ENCODE measurements around the gene CCDC32. TPM values are rescaled to one million over a fixed set of nuclear protein-coding genes. Genes with fewer than 3 reads are reported as not detected.

The CCDC32 gene, protein sequence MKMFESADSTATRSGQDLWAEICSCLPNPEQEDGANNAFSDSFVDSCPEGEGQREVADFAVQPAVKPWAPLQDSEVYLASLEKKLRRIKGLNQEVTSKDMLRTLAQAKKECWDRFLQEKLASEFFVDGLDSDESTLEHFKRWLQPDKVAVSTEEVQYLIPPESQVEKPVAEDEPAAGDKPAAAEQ
- 18.5 TPM for polyA plus RNA-seq (2013, experiment 1 of 2)
- 23.1 TPM for polyA plus RNA-seq (2013, experiment 2 of 2)

GRCh38 chr15:40564591-40565332 is at the start of gene CCDC32:
TSS of gene CCDC32 (minus strand) at chr15:40565042. CDS start at chr15:40563015, 2,027 bp downstream.
- H3K27ac ChIP-seq (ENCODE audit: low read depth, low read length, severe bottlenecking) = peak within 1 kb of the TSS; percentile 94

GRCh38 chr15:40613080-40613479 is 48.2 kb upstream of the CCDC32 start:
- WGBS, 2 experiments (ENCODE audit: insufficient coverage in 2 of 2) = no CpG with 5 or more reads among the region's 5 CpGs
- no peaks in the 10 kb centered on the region for H3K9me3 ChIP-seq (ENCODE audit: control insufficient read depth, low read length)
- no peaks in the 10 kb centered on the region for H3K4me1 ChIP-seq (ENCODE audit: control insufficient read depth, insufficient read depth, low read length, poor library complexity, severe bottlenecking)
- peaks cover 49% of the 10 kb centered on the region for H3K36me3 ChIP-seq (ENCODE audit: control insufficient read depth, insufficient read depth, low read length)
- no peak overlapping the region for H3K4me3 ChIP-seq (ENCODE audit: extremely low read depth, insufficient read depth, low read length, poor library complexity, severe bottlenecking)
- no peak overlapping the region for H3K27ac ChIP-seq (ENCODE audit: low read depth, low read length, severe bottlenecking)

More at GRCh38 chr15:40564591-40565332, at the start of gene CCDC32:
- Histone ChIP-seq H3K36me3 (ENCODE audit: control insufficient read depth, insufficient read depth, low read length) (peaks cover 25% of the 10 kb centered on the region), H3K4me3 (ENCODE audit: extremely low read depth, insufficient read depth, low read length, poor library complexity, severe bottlenecking) (peak within 1 kb of the TSS; percentile 85), H3K9me3 (ENCODE audit: control insufficient read depth, low read length) (no peaks in the 10 kb centered on the region), H3K4me1 (ENCODE audit: control insufficient read depth, insufficient read depth, low read length, poor library complexity, severe bottlenecking) (no peaks in the 10 kb centered on the region)
- WGBS, 2 experiments (ENCODE audit: insufficient coverage in 2 of 2) = 1 to 2% methylated on average over 28 to 39 of the region's 40 CpGs

DNA sequence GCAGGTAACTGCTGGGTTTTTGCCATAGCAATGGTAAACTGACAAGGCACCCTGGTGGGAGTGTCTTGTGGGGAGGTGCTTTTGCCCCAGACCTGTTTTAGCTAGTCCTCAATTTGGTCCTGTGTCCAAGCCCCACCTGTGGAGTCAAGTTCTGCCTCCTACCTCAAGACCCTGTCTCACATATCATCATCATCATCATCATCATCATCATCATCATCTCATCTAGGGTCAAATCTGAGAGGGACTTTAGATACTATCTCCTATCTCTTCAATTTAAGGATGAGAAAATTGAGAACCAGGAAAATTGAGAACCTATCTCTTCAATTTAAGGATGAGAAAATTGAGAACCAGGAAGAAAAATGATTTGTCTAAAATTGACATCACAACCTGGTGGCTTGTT is 39.1 kb upstream of the CCDC32 start:
- H3K27ac ChIP-seq (ENCODE audit: low read depth, low read length, severe bottlenecking) = no peak overlapping the region
- no peak overlapping the region for H3K4me3 ChIP-seq (ENCODE audit: extremely low read depth, insufficient read depth, low read length, poor library complexity, severe bottlenecking)
- no peaks in the 10 kb centered on the region for H3K4me1 ChIP-seq (ENCODE audit: control insufficient read depth, insufficient read depth, low read length, poor library complexity, severe bottlenecking)
- no peaks in the 10 kb centered on the region for H3K9me3 ChIP-seq (ENCODE audit: control insufficient read depth, low read length)
- peaks cover 50% of the 10 kb centered on the region for H3K36me3 ChIP-seq (ENCODE audit: control insufficient read depth, insufficient read depth, low read length)

DNA sequence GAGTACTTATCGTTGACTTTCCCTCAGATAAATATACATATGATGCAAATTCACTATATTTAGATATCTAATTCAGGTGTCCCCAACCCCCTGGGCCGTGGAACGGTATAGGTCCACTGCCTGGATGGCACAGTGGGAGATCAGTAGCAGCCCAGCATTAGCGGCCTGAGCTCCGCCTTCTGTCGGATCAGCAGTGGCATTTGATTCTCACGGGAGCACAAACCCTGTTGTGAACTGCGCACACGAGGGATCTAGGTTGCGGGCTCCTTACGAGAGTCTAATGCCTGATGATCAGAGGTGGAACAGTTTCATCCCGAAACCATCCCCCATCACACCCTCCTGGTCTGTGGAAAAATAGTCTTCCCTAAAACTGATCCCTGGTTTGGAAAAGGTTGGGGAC is 36.1 kb upstream of the CCDC32 start:
- no peak overlapping the region for H3K27ac ChIP-seq (ENCODE audit: low read depth, low read length, severe bottlenecking)
- peaks cover 25% of the 10 kb centered on the region for H3K36me3 ChIP-seq (ENCODE audit: control insufficient read depth, insufficient read depth, low read length)
- 95 to 100% methylated on average over 8 to 9 of the region's 12 CpGs for WGBS, 2 experiments (ENCODE audit: insufficient coverage in 2 of 2)
- no peak overlapping the region for H3K4me3 ChIP-seq (ENCODE audit: extremely low read depth, insufficient read depth, low read length, poor library complexity, severe bottlenecking)
- H3K9me3 ChIP-seq (ENCODE audit: control insufficient read depth, low read length) = no peaks in the 10 kb centered on the region
- H3K4me1 ChIP-seq (ENCODE audit: control insufficient read depth, insufficient read depth, low read length, poor library complexity, severe bottlenecking) = no peaks in the 10 kb centered on the region

- Histone ChIP-seq H3K4me1 (ENCODE audit: control insufficient read depth, insufficient read depth, low read length, poor library complexity, severe bottlenecking) (no peaks in the 10 kb centered on the region), H3K4me3 (ENCODE audit: extremely low read depth, insufficient read depth, low read length, poor library complexity, severe bottlenecking) (no peak overlapping the region), H3K9me3 (ENCODE audit: control insufficient read depth, low read length) (no peaks in the 10 kb centered on the region), H3K36me3 (ENCODE audit: control insufficient read depth, insufficient read depth, low read length) (peaks cover 13% of the 10 kb centered on the region), H3K27ac (ENCODE audit: low read depth, low read length, severe bottlenecking) (no peak overlapping the region)
- 57 to 89% methylated on average over 2 to 3 of the region's 4 CpGs for WGBS, 2 experiments (ENCODE audit: insufficient coverage in 2 of 2)
Observed at GRCh38 chr15:40598672-40599071, 33.8 kb upstream of the CCDC32 start.

DNA sequence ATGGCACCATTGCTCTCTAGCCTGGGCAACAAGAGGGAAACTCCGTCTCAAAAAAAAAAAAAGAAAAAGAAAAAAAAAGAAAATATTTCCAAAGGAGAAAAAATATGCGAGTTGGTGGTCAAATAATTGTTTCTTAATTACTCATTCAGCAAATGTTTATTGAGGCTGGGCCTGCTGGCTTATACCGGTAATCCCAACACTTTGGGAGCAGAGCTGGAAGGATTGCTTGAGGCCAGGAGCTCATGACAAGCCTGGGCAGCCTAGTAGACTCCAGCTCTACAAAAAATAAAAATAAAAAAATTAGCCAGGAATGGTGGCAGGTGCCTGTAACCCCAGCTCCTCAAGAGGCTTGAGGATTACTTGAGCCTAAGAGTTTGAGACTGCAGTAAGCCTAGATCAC is 33.3 kb upstream of the CCDC32 start:
- no peaks in the 10 kb centered on the region for H3K4me1 ChIP-seq (ENCODE audit: control insufficient read depth, insufficient read depth, low read length, poor library complexity, severe bottlenecking)
- no peaks in the 10 kb centered on the region for H3K9me3 ChIP-seq (ENCODE audit: control insufficient read depth, low read length)
- WGBS, 2 experiments (ENCODE audit: insufficient coverage in 2 of 2) = 100% methylated on average over 1 of the region's 3 CpGs; no CpG with 5 or more reads in 1 of the 2 experiments
- H3K27ac ChIP-seq (ENCODE audit: low read depth, low read length, severe bottlenecking) = no peak overlapping the region
- H3K36me3 ChIP-seq (ENCODE audit: control insufficient read depth, insufficient read depth, low read length) = peaks cover 13% of the 10 kb centered on the region
- H3K4me3 ChIP-seq (ENCODE audit: extremely low read depth, insufficient read depth, low read length, poor library complexity, severe bottlenecking) = no peak overlapping the region

GRCh38 chr15:40597024-40597423 is 32.2 kb upstream of the CCDC32 start:
- WGBS, 2 experiments (ENCODE audit: insufficient coverage in 2 of 2) = 94 to 100% methylated on average over 1 to 2 of the region's 2 CpGs
- no peak overlapping the region for H3K27ac ChIP-seq (ENCODE audit: low read depth, low read length, severe bottlenecking)
- H3K9me3 ChIP-seq (ENCODE audit: control insufficient read depth, low read length) = no peaks in the 10 kb centered on the region
- H3K36me3 ChIP-seq (ENCODE audit: control insufficient read depth, insufficient read depth, low read length) = peaks cover 13% of the 10 kb centered on the region
- no peak overlapping the region for H3K4me3 ChIP-seq (ENCODE audit: extremely low read depth, insufficient read depth, low read length, poor library complexity, severe bottlenecking)
- H3K4me1 ChIP-seq (ENCODE audit: control insufficient read depth, insufficient read depth, low read length, poor library complexity, severe bottlenecking) = no peaks in the 10 kb centered on the region

GRCh38 chr15:40595773-40596172 is 30.9 kb upstream of the CCDC32 start:
- peak overlapping the region; percentile 81 for H3K4me3 ChIP-seq (ENCODE audit: extremely low read depth, insufficient read depth, low read length, poor library complexity, severe bottlenecking)
- H3K9me3 ChIP-seq (ENCODE audit: control insufficient read depth, low read length) = no peaks in the 10 kb centered on the region
- H3K27ac ChIP-seq (ENCODE audit: low read depth, low read length, severe bottlenecking) = no peak overlapping the region
- H3K4me1 ChIP-seq (ENCODE audit: control insufficient read depth, insufficient read depth, low read length, poor library complexity, severe bottlenecking) = peaks cover 5% of the 10 kb centered on the region
- WGBS, 2 experiments (ENCODE audit: insufficient coverage in 2 of 2) = no CpG with 5 or more reads among the region's 5 CpGs
- peaks cover 7% of the 10 kb centered on the region for H3K36me3 ChIP-seq (ENCODE audit: control insufficient read depth, insufficient read depth, low read length)

DNA sequence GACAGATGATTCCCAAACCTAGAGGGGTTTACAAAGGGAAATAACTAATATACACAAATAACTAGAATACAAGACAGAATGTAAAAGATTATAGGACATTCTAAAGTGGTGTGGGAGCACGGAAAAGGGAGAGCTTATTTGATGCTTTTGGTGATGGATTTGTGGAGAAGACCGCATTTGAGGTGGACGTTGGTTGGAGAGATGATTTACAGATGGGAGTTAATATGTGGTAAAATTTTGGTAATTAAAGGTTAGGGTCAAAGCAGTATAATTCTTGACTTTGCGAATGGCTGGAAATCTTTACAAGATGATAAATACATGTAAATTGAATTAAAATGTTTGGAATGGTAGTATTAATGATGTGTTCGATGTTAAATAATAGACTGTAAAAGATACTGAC is 30.4 kb upstream of the CCDC32 start:
- H3K27ac ChIP-seq (ENCODE audit: low read depth, low read length, severe bottlenecking) = no peak overlapping the region
- peaks cover 7% of the 10 kb centered on the region for H3K36me3 ChIP-seq (ENCODE audit: control insufficient read depth, insufficient read depth, low read length)
- no peaks in the 10 kb centered on the region for H3K9me3 ChIP-seq (ENCODE audit: control insufficient read depth, low read length)
- peak overlapping the region; percentile 81 for H3K4me3 ChIP-seq (ENCODE audit: extremely low read depth, insufficient read depth, low read length, poor library complexity, severe bottlenecking)
- peaks cover 5% of the 10 kb centered on the region for H3K4me1 ChIP-seq (ENCODE audit: control insufficient read depth, insufficient read depth, low read length, poor library complexity, severe bottlenecking)
- WGBS, 2 experiments (ENCODE audit: insufficient coverage in 2 of 2) = 31 to 38% methylated on average over 4 to 5 of the region's 5 CpGs

DNA sequence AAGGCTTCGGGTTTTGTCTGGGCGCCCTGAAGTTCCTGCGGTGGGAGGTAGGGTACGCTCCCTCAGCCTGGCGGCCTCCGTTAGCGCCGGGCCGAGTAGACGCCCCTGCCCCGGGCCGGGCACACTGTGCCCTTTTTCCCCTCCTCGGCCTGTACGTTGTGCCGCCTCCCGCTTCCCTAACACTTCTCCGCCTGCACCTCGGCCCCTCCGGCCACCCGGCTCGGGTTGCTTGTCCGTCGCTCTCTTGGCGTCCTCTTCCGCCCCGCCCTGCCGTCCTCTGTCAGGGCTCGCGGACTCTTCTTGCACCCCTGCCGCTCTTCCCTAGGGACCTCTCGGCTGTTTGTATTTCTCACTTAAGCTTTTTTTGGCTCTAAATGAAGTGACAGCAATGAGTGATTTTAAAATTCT is 29.6 kb upstream of the CCDC32 start:
- peak overlapping the region; percentile 98 for H3K27ac ChIP-seq (ENCODE audit: low read depth, low read length, severe bottlenecking)
- H3K9me3 ChIP-seq (ENCODE audit: control insufficient read depth, low read length) = no peaks in the 10 kb centered on the region
- H3K4me3 ChIP-seq (ENCODE audit: extremely low read depth, insufficient read depth, low read length, poor library complexity, severe bottlenecking) = peak overlapping the region; percentile 81
- peaks cover 5% of the 10 kb centered on the region for H3K4me1 ChIP-seq (ENCODE audit: control insufficient read depth, insufficient read depth, low read length, poor library complexity, severe bottlenecking)
- H3K36me3 ChIP-seq (ENCODE audit: control insufficient read depth, insufficient read depth, low read length) = peaks cover 7% of the 10 kb centered on the region
- 0% methylated on average over 30 to 31 of the region's 31 CpGs for WGBS, 2 experiments (ENCODE audit: insufficient coverage in 2 of 2)
